ENCODE data around the gene ADRA1B. TPM values are rescaled to one million over a fixed set of nuclear protein-coding genes. Genes with fewer than 3 reads are reported as not detected.

Gene ADRA1B
- total RNA-seq, 1 donor from 2014 or later = 1.3 TPM

- DNase-seq (ENCODE audit: extremely low read depth, low read depth, low spot score) = no peak
These were observed 6.7 kb downstream of the ADRA1B start for GRCh38 chr5:159923008-159923407.

DNA sequence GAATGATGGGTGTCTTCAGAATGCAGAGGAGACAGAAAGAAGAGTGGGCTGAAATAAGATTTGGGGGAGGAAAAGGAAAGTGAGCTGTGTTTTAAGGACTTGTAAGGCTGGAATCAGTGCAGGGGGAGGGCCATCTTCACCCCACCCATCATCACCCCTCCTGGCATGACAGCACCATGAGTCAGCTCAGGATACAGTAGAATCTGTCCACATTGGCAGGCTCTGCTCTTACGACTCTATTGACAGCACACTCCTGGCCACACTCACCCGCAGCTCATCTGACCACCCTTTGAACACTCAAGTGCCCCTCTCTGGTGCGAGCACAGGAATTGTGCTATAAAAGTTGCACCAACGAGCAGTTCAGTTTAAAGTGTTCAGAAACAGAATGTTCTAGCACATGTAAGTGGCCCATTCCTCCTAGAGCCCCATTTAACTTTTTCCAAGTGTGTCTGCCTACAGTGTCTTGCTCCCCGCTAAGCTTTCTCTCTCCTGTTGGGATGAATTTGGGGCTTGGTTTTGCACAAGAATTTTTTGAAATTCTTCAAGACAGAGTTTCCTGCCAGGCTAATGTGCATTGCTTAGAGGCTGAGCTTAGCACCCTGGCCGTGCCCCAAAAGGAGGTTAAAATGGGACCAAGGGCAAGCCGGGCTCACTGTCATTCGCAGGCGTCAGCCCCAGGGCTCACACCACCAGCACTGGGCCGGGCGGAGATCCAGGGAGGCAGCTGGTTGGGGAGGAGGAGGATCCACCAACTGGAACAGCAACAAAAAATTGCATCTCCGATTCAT is 12.0 kb downstream of the ADRA1B start:
- no peak for DNase-seq (ENCODE audit: extremely low read depth, low read depth, low spot score)

GRCh38 chr5:159929176-159929575 is 12.9 kb downstream of the ADRA1B start:
- DNase-seq (ENCODE audit: extremely low read depth, low read depth, low spot score) = no peak

DNA sequence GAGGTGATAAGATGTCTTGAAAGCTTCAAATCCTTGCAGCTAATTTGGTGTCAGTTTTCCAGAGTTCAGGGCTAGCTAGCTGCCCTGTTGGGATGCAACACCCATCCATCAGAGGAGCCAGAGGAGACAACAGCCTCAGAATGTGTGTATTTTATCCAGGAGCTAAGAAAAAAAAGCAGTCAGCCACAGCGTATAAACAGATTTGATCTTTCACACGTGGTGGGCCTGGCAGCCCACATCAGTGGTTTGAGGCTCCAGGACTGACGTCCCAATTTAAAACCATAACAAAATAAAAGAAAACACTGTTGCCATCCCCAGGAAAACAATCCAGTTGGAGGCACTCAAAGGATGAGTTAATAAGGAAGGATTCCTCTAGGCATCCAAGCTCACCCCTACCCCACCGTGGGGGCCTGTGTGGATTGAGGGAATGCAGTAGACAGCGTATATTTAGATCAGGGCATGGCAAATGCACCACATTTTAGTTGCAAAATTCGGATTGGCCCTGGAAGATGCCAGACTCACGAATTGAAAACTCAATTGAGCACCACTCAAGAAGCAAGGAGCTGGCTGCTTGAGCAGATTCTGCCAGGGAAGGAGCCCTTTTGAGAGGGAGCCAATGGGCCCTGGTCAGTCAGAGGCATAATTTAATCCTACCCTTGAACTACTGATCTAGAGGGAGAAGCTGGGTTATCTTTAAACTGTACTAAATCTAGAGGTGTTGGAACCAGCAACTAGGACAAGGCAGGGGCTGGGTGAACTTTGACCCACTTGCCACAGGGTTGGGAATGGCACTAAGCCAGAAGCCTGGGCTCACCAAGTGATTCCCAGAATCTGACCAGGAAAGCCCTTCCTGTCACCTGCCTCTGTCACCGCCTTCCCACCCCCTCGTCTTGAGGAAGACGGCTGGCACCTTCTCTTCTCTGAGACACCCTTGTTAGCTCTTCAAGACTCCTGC is 17.5 kb downstream of the ADRA1B start:
- no peak for DNase-seq (ENCODE audit: extremely low read depth, low read depth, low spot score)

DNA sequence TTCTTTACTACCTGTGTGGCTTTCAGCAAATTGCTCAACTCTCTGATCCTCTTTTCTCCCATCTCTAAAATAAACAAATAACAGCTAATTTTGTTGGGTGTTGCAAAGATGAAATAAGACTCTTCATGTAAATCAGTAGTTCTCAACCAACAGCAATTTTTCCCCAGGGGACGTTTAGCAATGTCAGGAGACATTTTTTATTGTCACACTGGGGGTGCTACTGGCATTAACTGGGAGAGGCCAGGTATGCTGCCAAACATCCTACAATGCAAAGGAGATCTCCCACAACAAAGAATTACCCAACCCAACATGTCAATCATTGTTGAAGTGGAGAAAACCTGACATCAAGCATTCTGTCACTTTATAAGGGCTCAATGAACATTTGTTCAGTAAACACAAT is 19.7 kb downstream of the ADRA1B start:
- DNase-seq (ENCODE audit: extremely low read depth, low read depth, low spot score) = no peak

DNA sequence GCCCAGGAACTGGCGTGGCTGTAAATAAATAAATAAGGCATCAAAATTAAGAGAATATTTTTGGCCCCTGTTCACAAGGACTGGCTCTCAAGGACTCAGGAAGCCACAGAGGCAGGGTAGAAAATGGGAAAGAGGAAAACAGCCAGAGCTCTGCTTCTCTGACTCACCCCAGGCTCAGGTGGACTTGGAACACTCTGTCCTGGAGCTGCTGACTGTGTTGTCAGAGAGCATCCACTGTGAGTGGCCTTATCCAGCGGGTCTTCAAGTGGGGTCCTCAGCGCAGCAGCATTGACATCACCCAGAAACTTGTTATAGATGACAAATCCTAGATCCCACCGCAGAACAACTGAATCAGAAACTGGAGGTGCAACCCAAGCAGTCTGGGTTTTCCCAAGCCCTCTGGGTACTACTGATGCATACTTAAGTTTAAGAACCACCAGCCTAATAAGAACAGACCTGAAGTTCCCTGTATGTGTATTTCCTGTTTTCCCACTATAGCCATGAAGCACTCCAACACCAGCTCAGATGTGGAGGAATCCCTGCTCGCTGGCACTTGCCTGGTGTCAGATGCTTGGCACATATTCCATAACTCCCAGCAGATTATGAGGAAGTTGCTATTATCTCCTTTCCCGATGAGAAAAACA is 20.5 kb downstream of the ADRA1B start:
- DNase-seq (ENCODE audit: extremely low read depth, low read depth, low spot score) = no peak

GRCh38 chr5:159937580-159937979 is 21.3 kb downstream of the ADRA1B start:
- no peak for DNase-seq (ENCODE audit: extremely low read depth, low read depth, low spot score)

GRCh38 chr5:159943326-159943725 is 27.0 kb downstream of the ADRA1B start:
- no peak for DNase-seq (ENCODE audit: extremely low read depth, low read depth, low spot score)

DNA sequence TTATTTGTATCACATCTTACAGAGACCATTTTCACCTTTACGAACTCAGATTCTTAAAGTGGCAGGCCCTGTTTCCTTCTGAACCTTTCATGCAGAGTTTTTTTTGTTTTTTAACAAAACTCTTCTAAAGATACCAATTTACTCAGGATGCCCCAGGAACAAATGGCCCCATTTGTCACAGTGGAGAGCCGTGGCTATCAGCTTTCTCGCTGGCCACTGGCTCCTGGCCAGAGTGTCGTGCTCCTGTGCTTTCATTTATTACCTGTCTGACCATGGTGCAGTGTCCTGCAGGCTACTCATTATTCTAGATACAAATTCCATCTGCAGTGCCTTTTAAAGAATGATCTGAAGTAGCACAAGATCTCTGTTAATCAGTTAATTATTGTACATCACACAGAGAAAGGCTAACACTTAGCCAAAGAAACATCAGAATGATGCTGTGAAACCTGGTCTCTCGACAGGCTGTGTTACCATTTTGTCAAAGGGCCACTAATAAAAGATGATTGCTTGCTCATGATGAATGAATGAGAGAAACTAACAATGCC is 27.8 kb downstream of the ADRA1B start:
- DNase-seq (ENCODE audit: extremely low read depth, low read depth, low spot score) = no peak

- no peak for DNase-seq (ENCODE audit: extremely low read depth, low read depth, low spot score)
These were observed 29.1 kb downstream of the ADRA1B start for GRCh38 chr5:159945359-159945758.

DNA sequence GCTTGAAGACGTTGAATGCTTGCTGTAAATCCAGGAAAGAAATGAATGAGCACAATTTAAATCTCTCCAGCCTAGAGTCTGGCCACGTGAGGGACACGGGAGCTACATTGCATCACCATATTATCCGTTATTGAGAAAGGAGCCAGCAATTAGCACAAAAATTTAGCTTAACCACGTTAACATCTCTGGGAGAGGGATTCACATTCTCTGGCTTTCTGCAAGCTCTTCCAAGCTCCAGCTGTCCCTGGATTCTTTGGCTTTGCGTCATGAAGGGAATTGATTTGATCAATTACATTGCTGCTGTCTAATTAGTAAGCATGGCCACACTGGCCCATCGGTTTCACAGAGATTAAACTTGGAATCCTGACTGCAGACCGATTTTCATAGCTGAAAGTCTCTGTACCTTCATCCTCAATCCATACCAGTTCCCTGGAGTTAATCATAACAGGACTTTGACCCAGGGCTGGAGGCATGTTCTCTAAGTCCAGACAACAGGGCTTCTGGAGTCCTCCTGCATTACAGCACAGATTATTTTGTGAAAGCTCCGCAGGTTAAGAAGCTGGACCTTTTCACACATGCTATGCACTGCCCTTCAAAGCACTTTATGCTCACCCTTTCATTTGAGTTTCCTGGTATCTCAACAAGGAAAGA is 31.6 kb downstream of the ADRA1B start:
- DNase-seq (ENCODE audit: extremely low read depth, low read depth, low spot score) = no peak

- no peak for DNase-seq (ENCODE audit: extremely low read depth, low read depth, low spot score)
These were observed 35.1 kb downstream of the ADRA1B start for GRCh38 chr5:159951387-159951786.

- DNase-seq (ENCODE audit: extremely low read depth, low read depth, low spot score) = no peak
These were observed 35.6 kb downstream of the ADRA1B start for GRCh38 chr5:159951834-159952233.

- no peak for DNase-seq (ENCODE audit: extremely low read depth, low read depth, low spot score)
These were observed 37.3 kb downstream of the ADRA1B start for GRCh38 chr5:159953609-159954008.

- no peak for DNase-seq (ENCODE audit: extremely low read depth, low read depth, low spot score)
These were observed 38.9 kb downstream of the ADRA1B start for GRCh38 chr5:159955056-159955624.

DNA sequence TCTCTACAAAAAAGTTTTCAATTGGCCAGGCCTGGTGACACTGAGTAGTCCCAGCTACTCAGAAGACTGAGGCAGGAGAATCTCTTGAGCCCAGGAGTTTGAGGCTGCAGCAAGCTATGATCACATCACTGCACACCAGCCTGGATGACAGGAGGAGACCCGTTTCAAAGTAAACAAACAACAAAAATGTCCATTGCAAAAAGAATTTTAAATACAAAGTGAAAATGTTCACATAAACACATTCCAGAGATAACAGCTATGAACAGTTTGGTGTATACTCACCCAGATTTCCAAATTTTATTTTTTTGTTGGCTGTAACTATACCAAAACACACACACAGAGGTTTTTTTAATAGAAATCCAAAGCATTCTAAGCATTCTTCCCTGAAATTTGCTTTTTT is 39.8 kb downstream of the ADRA1B start:
- DNase-seq (ENCODE audit: extremely low read depth, low read depth, low spot score) = no peak

- no peak for DNase-seq (ENCODE audit: extremely low read depth, low read depth, low spot score)
These were observed 45.2 kb downstream of the ADRA1B start for GRCh38 chr5:159961176-159962160.

GRCh38 chr5:159962214-159962613 is 45.9 kb downstream of the ADRA1B start:
- no peak for DNase-seq (ENCODE audit: extremely low read depth, low read depth, low spot score)

GRCh38 chr5:159963935-159964334 is 47.7 kb downstream of the ADRA1B start:
- DNase-seq (ENCODE audit: extremely low read depth, low read depth, low spot score) = no peak

Data from glomerular endothelial cell (primary cell).